HepG2 (cell line): ENCODE results near the gene PLEKHG5. TPM values are rescaled to one million over a fixed set of nuclear protein-coding genes. Genes with fewer than 3 reads are reported as not detected.
A peak's percentile ranks its signal among the peaks of the same experiment; 100 is the strongest.

ENCODE experiments used
- ATF7-NPFF ChIP-seq: sonication (generic); formaldehyde crosslinking; IDR thresholded peaks from 2 replicates; pipeline ENCODE4 v1.8.1; 2023; ENCODE audit warnings: mild to moderate bottlenecking, low read depth, missing genetic modification reagents, moderate library complexity
- FOXA3 ChIP-seq: IDR thresholded peaks from 2 replicates; pipeline ENCODE4 v1.6.1; 2016; ENCODE audit warnings: missing genetic modification reagents, missing compliant biosample characterization
- HCFC1 ChIP-seq: fragments of 150-350 bp; IDR thresholded peaks from 2 replicates; pipeline ENCODE4 v1.6.1; 2014; ENCODE audit warnings: low read depth, low read length
- IKZF4 ChIP-seq: sonication (generic); formaldehyde crosslinking; IDR thresholded peaks from 2 replicates; pipeline ENCODE4 v1.5.1; 2020; ENCODE audit warnings: borderline replicate concordance, mild to moderate bottlenecking, low read depth, missing genetic modification reagents; ENCODE audit errors: not compliant biosample characterization
- MEF2D ChIP-seq: sonication (generic); formaldehyde crosslinking; IDR thresholded peaks from 2 replicates; pipeline ENCODE4 v1.5.1; 2020; ENCODE audit warnings: mild to moderate bottlenecking, missing genetic modification reagents
- NONO ChIP-seq, 2 experiments: fragments of 450-650 bp in 1 of 2; sonication (generic) in 1 of 2; formaldehyde crosslinking in 1 of 2; IDR thresholded peaks in 1 of 2; conservative IDR thresholded peaks in 1 of 2; 2 replicates each; pipeline versions ENCODE4 v1.6.1 to v1.8.0; 2017 to 2022; ENCODE audit warnings: mild to moderate bottlenecking in 1 of 2, missing genetic modification reagents in 1 of 2, moderate library complexity in 1 of 2
- SP2 ChIP-seq: sonication (generic); formaldehyde crosslinking; IDR thresholded peaks from 2 replicates; pipeline ENCODE4 v1.5.1; 2020; ENCODE audit warnings: mild to moderate bottlenecking, missing genetic modification reagents
- ZBTB42 ChIP-seq: sonication (generic); formaldehyde crosslinking; IDR thresholded peaks from 2 replicates; pipeline ENCODE4 v1.5.0; 2020; ENCODE audit warnings: mild to moderate bottlenecking, missing genetic modification reagents
- ZNF644 ChIP-seq: IDR thresholded peaks from 2 replicates; pipeline ENCODE4 v1.6.1; 2016; ENCODE audit warnings: low read depth
- ZNF660 ChIP-seq: sonication (generic); formaldehyde crosslinking; IDR thresholded peaks from 2 replicates; pipeline ENCODE4 v1.5.1; 2020; ENCODE audit warnings: mild to moderate bottlenecking, low read depth, missing genetic modification reagents, borderline replicate concordance
- ZSCAN20 ChIP-seq: sonication (generic); formaldehyde crosslinking; IDR thresholded peaks from 2 replicates; pipeline ENCODE4 v1.4.0; 2020; ENCODE audit warnings: missing genetic modification reagents, mild to moderate bottlenecking, borderline replicate concordance
- ZSCAN31 ChIP-seq: sonication (generic); formaldehyde crosslinking; IDR thresholded peaks from 2 replicates; pipeline ENCODE4 v1.5.0; 2020; ENCODE audit warnings: low read depth, mild to moderate bottlenecking, missing genetic modification reagents
- polyA plus RNA-seq, 8 experiments: library from polyadenylated mRNA; depleted of rRNA in 3 of 8; stranded (reverse) in 7 of 8; unstranded in 1 of 8; fragments of >200 nt; fragmentation: Illumina TruSeq in 4 of 8; extraction: Trizol in 4 of 8; gene quantifications; 2 replicates each; pipeline versions ENCODE4 v1.2.1 to v1.2.3, GENCODE V29; 2011 to 2016; ENCODE audit warnings: low read depth in 4 of 8, missing spikeins in 1 of 8, mixed read lengths in 1 of 8; ENCODE audit not compliant: insufficient read depth in 1 of 8
- total RNA-seq, 5 experiments: library from RNA; depleted of rRNA; stranded (reverse); fragments of >200 nt; fragmentation: Illumina TruSeq; extraction: Trizol; gene quantifications; 2 replicates each; pipeline ENCODE4 v1.2.3, GENCODE V29; 2016; ENCODE audit warnings: low read depth in 1 of 5
- TF ChIP-seq, protein P1 (sequence below): sonication (generic); formaldehyde crosslinking; IDR thresholded peaks from 2 replicates; pipeline ENCODE4 v1.4.0; 2020; ENCODE audit warnings: missing genetic modification reagents
- TF ChIP-seq, protein P2 (sequence below): sonication (generic); formaldehyde crosslinking; IDR thresholded peaks from 2 replicates; pipeline ENCODE4 v1.4.0; 2020; ENCODE audit warnings: mild to moderate bottlenecking, missing genetic modification reagents
- TF ChIP-seq, protein P3 (sequence below): sonication (generic); formaldehyde crosslinking; IDR thresholded peaks from 2 replicates; pipeline ENCODE4 v1.4.0; 2020; ENCODE audit warnings: missing genetic modification reagents, borderline replicate concordance
- TF ChIP-seq, protein P4 (sequence below): sonication (generic); formaldehyde crosslinking; IDR thresholded peaks from 2 replicates; pipeline ENCODE4 v1.9.0; 2021; ENCODE audit warnings: missing genetic modification reagents, mild to moderate bottlenecking, borderline replicate concordance

The PLEKHG5 gene
- total and polyA plus RNA-seq, 2 of the 13 experiments (the other 11 are each of a cell fraction or from before 2014, with no cell fraction given): 1.9 to 3.5 TPM

DNA sequence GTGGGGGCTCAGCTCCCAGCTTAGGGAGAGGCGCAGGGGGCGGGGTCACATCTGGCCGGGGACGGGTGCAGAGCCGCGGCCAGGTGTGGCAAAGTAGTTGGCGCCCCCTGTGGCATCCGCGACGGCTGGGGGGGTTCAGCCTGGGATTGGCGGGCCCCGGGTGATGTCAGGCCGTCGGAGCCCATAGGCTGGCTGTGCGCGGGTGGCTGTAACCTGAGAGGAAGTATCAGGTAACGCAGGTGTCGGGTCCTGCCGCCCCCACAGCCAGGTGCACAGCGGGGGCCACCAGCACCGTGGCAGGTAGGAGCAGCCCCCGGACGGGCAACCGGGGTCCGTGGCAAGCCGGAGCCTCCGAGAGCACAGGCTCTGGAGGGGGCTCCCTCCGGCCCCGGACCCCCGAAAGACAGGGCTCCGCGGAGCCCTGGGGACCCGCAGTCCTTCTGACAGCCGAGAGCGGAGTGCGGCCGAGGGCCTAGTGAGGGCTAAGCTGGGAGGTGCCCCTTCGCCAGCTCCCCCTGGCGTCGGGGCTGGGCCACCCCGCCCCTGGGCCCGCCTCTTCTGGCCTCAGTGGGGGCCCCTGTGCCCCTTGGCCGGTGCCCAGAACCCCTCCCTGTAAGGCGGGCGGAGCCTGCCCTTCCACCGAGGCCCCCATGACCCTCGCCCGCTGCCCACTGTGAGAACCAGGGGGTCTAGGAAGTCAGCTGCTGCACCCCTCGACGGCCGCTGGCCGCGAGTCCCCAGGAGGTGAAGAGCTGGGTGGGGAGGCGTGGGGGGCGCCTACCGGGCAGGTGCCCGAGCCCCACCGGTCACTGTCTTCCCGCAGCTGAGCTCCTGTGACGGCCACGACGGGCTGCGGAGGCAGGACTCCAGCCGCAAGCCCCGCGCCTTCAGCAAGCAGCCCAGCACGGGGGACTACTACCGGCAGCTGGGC, 43.4 kb downstream of the PLEKHG5 start (continued):
- TF ChIP-seq, protein P1, sequence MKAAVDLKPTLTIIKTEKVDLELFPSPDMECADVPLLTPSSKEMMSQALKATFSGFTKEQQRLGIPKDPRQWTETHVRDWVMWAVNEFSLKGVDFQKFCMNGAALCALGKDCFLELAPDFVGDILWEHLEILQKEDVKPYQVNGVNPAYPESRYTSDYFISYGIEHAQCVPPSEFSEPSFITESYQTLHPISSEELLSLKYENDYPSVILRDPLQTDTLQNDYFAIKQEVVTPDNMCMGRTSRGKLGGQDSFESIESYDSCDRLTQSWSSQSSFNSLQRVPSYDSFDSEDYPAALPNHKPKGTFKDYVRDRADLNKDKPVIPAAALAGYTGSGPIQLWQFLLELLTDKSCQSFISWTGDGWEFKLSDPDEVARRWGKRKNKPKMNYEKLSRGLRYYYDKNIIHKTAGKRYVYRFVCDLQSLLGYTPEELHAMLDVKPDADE: no peak
- TF ChIP-seq NONO (IDR thresholded peaks at IDR 0.05): no peak
- 0 out of 2 replicates have a peak, but pooled peaks have one; percentile 19 for TF ChIP-seq NONO (CRISPR knock-in tag; conservative IDR thresholded peaks at IDR 0.05)
- peak; percentile 50; the same call in 1 of the 2 replicates for TF ChIP-seq SP2 (CRISPR knock-in tag)
- TF ChIP-seq ZSCAN20: peak; percentile 71
- TF ChIP-seq ZNF644 (CRISPR knock-in tag): no peak
- 0 out of 2 replicates have a peak, but pooled peaks have one; percentile 17 for TF ChIP-seq ZSCAN31 (CRISPR knock-in tag)
- TF ChIP-seq, protein P2, sequence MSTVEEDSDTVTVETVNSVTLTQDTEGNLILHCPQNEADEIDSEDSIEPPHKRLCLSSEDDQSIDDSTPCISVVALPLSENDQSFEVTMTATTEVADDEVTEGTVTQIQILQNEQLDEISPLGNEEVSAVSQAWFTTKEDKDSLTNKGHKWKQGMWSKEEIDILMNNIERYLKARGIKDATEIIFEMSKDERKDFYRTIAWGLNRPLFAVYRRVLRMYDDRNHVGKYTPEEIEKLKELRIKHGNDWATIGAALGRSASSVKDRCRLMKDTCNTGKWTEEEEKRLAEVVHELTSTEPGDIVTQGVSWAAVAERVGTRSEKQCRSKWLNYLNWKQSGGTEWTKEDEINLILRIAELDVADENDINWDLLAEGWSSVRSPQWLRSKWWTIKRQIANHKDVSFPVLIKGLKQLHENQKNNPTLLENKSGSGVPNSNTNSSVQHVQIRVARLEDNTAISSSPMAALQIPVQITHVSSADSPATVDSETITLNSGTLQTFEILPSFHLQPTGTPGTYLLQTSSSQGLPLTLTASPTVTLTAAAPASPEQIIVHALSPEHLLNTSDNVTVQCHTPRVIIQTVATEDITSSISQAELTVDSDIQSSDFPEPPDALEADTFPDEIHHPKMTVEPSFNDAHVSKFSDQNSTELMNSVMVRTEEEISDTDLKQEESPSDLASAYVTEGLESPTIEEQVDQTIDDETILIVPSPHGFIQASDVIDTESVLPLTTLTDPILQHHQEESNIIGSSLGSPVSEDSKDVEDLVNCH (CRISPR knock-in tag): no peak
- TF ChIP-seq, protein P3, sequence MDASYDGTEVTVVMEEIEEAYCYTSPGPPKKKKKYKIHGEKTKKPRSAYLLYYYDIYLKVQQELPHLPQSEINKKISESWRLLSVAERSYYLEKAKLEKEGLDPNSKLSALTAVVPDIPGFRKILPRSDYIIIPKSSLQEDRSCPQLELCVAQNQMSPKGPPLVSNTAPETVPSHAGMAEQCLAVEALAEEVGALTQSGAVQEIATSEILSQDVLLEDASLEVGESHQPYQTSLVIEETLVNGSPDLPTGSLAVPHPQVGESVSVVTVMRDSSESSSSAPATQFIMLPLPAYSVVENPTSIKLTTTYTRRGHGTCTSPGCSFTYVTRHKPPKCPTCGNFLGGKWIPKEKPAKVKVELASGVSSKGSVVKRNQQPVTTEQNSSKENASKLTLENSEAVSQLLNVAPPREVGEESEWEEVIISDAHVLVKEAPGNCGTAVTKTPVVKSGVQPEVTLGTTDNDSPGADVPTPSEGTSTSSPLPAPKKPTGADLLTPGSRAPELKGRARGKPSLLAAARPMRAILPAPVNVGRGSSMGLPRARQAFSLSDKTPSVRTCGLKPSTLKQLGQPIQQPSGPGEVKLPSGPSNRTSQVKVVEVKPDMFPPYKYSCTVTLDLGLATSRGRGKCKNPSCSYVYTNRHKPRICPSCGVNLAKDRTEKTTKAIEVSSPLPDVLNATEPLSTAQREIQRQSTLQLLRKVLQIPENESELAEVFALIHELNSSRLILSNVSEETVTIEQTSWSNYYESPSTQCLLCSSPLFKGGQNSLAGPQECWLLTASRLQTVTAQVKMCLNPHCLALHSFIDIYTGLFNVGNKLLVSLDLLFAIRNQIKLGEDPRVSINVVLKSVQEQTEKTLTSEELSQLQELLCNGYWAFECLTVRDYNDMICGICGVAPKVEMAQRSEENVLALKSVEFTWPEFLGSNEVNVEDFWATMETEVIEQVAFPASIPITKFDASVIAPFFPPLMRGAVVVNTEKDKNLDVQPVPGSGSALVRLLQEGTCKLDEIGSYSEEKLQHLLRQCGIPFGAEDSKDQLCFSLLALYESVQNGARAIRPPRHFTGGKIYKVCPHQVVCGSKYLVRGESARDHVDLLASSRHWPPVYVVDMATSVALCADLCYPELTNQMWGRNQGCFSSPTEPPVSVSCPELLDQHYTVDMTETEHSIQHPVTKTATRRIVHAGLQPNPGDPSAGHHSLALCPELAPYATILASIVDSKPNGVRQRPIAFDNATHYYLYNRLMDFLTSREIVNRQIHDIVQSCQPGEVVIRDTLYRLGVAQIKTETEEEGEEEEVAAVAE (CRISPR knock-in tag): peak; percentile 32; the same call in 1 of the 2 replicates
- peak; percentile 15; the same call in 1 of the 2 replicates for TF ChIP-seq MEF2D (CRISPR knock-in tag)
- TF ChIP-seq, protein P4, sequence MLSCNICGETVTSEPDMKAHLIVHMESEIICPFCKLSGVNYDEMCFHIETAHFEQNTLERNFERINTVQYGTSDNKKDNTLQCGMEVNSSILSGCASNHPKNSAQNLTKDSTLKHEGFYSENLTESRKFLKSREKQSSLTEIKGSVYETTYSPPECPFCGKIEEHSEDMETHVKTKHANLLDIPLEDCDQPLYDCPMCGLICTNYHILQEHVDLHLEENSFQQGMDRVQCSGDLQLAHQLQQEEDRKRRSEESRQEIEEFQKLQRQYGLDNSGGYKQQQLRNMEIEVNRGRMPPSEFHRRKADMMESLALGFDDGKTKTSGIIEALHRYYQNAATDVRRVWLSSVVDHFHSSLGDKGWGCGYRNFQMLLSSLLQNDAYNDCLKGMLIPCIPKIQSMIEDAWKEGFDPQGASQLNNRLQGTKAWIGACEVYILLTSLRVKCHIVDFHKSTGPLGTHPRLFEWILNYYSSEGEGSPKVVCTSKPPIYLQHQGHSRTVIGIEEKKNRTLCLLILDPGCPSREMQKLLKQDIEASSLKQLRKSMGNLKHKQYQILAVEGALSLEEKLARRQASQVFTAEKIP: no peak
- TF ChIP-seq FOXA3 (CRISPR knock-in tag): peak; percentile 6; the same call in 1 of the 2 replicates
- peak; percentile 53 for TF ChIP-seq IKZF4 (CRISPR knock-in tag)
- peak; percentile 99 for TF ChIP-seq ZBTB42 (CRISPR knock-in tag)
- TF ChIP-seq HCFC1: no peak
- TF ChIP-seq ZNF660 (CRISPR knock-in tag): no peak
- TF ChIP-seq ATF7-NPFF (CRISPR knock-in tag): peak; percentile 28; the same call in 1 of the 2 replicates
